Right lung (tissue), 5 donors: ENCODE measurements around the gene PLAAT5. TPM values are rescaled to one million over a fixed set of nuclear protein-coding genes. Genes with fewer than 3 reads are reported as not detected.

Experiments used
- DNase-seq, 2 donors: peaks; one replicate each; pipeline ENCODE4 v3.0.0-alpha.2; 2013
- polyA plus RNA-seq, 5 donors: library from polyadenylated mRNA; unstranded; fragments of 120-200 nt; gene quantifications; one replicate each; pipeline versions ENCODE4 v1.2.1 to v1.2.3, GENCODE V29; 2013; ENCODE audit warnings: inconsistent platforms in 1 of 5, low replicate concordance in 1 of 5; ENCODE audit not compliant: insufficient read length in 5 of 5, insufficient read depth in 1 of 5

PLAAT5 gene
- polyA plus RNA-seq, 5 donors, result 0.96 to 1.3 (median 1.1) TPM

- DNase-seq, result no peak
Measured at GRCh38 chr11:63517156-63517555, 26.2 kb upstream of the PLAAT5 start.

DNA sequence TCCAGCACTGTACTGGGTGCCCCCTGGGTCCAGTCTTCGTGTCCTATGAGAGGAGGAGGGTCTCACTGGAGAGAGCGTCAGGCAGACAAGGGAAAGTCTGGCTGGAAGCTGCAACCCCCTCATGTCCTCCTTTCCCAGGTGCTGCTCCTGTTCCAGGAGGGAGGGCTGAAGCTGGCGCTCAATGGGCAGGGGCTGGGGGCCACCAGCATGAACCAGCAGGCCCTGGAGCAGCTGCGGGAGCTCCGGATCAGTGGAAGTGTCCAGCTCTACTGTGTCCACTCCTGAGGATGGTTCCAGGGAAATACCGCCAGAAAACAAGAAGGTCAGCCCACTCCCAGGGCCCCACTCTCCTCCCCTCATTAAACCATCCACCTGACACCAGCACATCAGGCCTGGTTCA, 25.1 kb upstream of the PLAAT5 start:
- DNase-seq, result no peak

DNA sequence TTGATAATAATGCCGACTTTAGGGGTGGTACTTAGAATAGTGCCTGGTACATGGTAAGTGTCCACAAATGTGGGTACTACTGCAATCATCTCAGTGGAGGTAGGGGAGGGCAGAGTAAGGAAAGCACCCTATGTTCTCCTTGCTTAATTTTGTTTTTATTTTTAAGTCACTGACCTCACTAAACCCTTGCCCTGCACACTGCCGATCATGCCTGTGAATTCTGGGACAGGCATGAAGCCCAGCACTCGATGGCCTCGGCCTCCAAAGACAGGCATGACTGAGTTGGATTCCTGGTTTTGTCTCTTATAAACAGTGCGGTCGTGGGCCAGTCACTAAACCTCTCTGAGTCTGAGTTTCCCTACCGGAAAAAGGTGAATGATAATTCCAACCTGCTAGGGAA, 21.8 kb upstream of the PLAAT5 start:
- no peak for DNase-seq

DNA sequence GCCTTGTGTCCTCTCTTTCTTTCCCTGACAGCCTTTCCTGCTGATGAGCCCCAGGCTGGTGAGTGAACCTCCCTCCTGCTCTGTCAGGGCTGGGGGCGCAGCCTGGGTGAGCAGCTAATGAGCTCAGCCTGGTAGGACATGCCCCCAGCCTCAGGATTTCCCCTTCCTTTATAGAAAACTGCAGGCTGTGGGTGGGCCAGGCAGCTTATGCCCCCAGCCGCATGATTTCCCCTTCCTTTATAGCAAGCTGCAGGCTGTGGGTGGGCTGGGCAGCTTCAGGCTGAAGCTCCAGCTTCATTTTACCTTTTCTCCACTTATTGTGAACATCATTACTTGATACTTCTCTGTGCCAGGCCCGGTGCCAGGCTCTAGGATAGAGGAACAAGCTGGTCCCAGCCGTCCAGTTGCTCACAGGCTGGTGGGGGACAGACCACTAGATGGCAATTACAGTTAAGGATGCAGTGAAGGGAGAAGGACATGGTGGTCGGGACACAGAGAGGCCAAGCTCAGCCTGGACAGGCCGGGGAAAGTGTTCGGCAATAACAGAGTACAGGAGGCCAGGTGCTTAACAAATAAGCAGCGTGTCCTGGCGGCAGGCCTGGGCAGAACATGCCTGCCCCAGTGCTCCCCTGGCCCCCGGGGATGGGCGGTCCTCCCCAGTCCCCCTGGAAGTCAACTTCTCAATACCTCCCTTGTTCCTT, 20.2 kb upstream of the PLAAT5 start:
- DNase-seq, result no peak

- no peak for DNase-seq
Measured at GRCh38 chr11:63510360-63511047, 19.5 kb upstream of the PLAAT5 start.

GRCh38 chr11:63508745-63509144, 17.8 kb upstream of the PLAAT5 start:
- no peak for DNase-seq

GRCh38 chr11:63508009-63508408, 17.0 kb upstream of the PLAAT5 start:
- no peak for DNase-seq

DNA sequence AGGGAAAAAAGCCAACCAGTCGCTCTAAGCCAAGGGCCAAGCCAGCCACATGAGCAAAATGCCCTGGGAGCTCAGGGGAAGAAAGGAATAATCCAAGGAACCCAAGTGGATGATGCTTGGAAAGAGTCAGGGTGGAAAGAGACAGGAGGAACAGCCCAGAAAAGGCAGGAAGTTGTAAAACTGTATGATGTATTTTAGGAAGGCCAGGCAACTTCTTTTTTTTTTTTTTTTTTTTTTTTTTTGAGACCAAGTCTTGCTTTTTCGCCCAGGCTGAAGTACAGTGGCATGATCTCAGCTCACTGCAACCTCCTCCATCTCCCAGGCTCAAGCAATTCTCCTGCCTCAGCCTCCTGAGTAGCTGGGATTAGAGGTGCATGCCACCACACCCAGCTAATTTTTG, 16.5 kb upstream of the PLAAT5 start:
- no peak for DNase-seq

- DNase-seq, result no peak
Measured at GRCh38 chr11:63506876-63507275, 15.9 kb upstream of the PLAAT5 start.

DNA sequence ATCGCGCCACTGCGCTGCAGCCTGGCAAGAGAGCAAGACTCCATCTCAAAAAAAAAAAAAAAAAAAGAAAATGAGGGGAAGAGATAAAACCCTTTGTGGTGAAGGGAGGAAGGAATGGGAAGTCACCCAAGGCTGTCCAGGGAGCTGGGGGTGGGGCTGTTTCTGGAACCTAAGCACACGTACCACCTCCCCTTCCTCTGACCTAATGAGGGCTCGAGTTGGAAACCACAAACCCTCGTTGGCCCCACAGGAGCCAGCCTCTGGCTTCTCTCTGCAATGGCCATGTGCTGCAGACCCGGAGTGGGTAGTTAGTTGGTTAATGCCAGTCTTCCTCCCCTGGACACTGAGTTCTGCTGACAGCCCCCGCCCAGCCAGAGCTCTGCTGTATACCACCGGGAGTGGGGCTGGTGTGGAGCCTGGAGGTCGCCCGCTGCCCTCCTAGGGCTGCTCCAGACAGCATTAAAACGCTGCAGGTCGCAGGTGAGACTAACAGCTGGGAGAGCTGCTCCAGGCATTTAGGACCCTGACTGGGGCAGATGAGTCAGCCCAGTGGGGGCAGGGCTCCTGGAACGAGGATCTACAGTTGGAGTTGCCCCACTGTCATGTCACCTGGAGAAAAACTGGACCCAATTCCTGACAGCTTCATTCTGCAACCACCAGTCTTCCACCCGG, 15.0 kb upstream of the PLAAT5 start, which contains the start of gene LGALS12:
Gene LGALS12 (plus strand): TSS at position 228 of the 672 bp plus-strand sequence. CDS start 375 bp downstream, at position 603.
- no peak for DNase-seq

- DNase-seq, result no peak
Measured at GRCh38 chr11:63504933-63505586, 14.1 kb upstream of the PLAAT5 start.

GRCh38 chr11:63504054-63504453, 13.1 kb upstream of the PLAAT5 start:
- no peak for DNase-seq

DNA sequence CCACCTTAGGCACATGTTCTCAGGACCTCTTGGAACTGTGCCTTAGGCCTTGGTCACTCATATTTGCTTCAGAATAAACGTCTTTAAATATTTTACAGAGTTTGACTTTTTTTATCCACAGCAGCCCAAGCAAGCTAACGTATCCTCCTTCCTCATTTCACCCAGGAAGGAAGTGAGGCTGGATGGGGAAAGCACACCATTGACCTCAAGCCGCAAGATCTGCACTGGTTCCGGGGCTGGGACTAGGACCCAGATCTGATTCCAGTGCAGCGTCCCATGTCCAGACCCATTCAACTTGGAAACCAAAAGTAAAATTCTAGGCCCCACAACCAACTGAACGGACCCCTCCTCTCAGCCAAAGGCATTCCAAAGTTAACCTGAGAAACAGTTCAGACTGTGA, 12.5 kb upstream of the PLAAT5 start:
- no peak for DNase-seq

DNA sequence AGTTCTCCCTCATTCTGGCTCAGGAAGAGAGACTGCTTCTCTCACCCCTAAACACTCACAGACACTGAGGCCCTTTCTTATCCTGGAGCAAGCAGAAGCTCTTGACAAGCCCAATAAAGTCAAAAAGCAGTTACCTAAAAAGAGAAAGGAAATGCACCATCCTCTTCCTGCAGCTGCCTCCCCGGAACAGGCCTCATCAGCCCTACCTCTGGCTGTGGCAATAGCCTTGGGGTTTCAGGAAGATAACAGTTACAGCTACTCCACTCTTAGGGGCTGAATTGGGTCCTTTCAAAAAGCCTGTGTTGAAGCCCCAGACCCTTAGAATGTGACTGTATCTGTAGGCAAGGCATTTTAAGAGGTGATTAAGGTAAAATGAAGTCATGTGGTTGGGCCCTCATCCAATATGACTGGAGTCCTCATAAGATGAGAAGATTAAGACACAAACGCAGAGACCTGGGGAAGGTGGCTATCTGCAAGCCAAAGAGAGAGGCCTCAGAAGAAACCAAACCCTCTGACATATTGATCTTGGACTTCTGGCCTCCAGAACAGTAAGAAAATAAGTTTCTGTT, 11.4 kb upstream of the PLAAT5 start:
- DNase-seq, result no peak

GRCh38 chr11:63501236-63501635, 10.3 kb upstream of the PLAAT5 start:
- DNase-seq, result no peak

DNA sequence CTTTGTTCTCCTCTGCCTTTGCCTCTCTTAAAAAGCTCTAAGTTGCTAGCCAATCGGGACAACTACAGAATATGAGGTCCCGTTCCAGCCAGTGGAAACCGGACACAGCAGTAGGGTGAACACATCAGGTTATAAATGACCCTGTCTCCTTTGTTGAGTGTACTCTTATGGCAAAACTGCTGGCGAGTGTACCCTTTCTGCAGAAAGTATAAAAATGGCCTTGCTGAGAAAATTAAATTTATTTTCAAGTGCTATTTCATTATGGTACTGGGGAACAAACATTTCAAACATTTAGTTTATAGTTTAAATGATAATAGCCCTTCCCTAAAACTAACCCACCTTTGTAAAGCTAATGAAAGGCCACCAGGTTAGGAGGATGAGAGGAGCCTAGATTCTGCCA, 8.9 kb upstream of the PLAAT5 start:
- DNase-seq, result no peak

GRCh38 chr11:63494975-63495374, 4.0 kb upstream of the PLAAT5 start:
- DNase-seq, result no peak

- DNase-seq, result no peak
Measured at GRCh38 chr11:63493127-63493526, 2.2 kb upstream of the PLAAT5 start.

GRCh38 chr11:63492441-63492840, 1.5 kb upstream of the PLAAT5 start:
- DNase-seq, result no peak

- no peak for DNase-seq
Measured at GRCh38 chr11:63491636-63492372, 837 bp upstream of the PLAAT5 start.

- no peak for DNase-seq
Measured at GRCh38 chr11:63491240-63491587, 247 bp upstream of the PLAAT5 start.
